ENCODE measurements around the gene TMTC2.

The TMTC2 gene

DNA sequence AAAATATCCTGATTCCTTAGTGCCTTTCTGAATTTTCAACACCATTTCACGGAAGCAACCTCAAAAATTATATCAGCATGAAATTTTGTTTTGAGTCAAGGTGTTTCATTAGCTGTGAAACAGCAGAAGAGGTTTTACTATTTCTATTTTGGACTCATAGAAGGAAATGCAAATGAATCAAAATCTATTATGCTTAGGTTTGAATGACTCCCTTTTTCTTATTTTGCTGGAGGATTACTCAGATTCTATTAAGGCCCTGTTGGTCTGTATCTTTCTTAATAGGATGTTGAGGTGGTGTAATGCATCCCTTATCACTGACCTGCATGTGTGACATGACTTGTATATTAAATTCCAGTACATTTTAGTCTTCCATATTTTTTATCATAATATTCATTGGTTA, 165.8 kb downstream of the TMTC2 start:
- no peak for DNase-seq

DNA sequence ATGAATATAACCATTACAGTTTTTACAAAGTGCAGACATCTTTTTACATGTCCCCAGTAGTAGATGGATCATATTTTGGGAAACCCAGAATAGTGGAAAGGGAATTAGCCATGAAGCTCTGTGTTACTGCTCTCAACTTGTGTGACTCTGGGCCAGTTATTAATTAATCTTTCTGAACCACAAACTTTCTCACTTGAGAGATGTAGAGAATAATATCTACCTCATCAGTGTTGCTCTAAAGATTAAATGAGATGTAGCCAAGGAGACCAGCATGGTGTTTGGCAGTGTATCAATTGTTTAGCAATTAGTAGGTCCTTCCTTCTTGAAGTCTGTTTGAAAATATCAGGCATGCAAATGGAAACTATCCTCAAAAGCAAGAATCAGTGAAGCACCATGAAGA, 169.2 kb downstream of the TMTC2 start:
- no peak for DNase-seq

DNA sequence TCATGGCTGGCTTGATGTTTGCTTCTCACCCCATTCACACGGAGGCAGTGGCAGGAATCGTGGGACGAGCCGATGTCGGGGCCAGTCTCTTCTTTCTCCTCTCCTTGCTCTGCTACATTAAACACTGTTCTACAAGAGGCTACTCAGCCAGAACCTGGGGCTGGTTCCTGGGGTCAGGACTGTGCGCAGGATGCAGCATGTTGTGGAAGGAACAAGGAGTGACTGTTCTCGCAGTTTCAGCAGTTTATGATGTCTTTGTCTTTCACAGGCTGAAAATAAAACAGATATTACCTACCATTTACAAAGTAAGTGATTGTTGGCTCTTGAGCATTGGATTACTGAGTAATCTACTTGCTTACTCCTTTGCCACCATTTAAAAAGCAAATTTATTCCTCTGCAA, 170.6 kb downstream of the TMTC2 start:
- no peak for DNase-seq

DNA sequence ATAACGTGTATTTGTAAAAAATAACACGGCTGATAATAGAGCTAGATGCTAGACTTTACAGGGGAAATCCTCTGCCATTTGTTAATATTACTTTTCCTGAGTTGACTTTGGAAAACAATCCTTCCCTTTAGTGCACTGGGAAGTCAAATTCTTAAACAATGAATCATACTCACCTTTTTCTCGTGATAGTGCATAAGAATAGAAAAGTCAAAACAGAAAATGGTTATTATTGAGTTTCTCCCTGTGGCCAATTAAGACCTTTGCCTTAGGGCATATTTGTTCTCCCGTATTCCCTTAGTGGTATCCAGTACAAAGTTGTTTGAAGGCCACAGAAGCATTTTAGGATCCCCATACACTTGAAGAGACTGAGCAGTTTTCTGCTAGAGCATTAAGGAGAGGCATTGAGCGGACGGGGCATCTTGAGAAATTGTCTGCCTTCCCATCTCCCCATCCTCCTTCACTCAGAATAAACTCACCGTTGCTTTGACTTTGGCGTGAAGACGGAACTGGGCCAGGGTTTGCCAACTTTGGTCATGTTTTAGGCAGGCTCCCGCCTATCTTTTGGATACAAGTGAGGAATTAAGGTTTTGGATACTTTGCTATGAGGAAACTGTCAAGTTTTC, 171.3 kb downstream of the TMTC2 start:
- DNase-seq = no peak

DNA sequence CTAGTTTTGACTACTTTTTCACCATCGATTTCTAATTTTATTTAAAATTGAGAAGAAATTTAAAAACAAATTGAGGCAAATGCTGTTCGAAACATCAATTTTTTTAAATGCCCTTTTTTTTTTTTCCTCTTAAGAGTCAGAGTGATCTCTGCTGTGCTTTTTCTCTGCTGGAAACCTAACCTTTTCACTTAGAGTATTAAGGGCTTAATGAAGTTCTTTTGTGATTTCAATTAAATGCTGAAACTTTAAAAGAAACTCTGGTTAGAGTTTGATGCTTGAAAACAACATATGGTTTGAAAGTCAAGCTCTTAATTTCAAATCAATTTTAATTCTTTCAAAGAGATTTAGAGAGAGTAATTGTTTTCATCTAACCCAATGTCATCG, 171.8 kb downstream of the TMTC2 start:
- DNase-seq = no peak

DNA sequence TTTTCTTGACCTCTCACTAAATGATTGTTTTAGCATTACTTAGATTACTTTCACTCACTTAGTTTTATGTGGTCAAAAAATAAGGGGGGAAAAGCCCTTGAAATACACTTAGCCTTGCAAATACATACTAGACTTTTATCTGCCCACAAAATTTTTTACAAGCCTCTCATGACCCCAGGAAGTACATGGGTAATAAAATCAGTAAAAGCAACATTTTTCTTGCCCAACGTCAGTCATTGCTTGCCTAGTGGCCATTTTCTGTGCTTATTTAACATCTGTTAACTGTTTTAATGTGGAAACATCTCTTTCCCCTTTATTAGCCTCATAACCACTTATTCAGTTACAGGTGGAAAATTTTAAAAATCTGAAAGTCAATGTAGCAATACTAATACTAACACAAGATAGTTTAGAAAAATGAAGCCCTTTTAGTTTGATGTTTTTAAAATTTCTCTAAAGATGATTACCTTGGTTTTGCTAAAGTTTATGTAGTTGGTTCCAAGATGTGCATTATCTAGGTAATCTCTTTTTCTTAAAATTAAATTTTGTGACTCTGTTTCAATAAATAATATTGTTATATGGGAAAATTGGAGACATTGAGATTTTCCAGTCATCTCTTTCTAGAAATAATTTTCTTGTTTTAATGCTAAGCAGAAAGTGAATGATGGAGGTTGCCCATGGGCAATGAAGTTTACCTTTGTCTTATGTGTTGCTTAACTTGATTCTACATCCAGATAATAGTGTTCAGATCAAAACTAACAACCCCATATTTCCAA, 175.5 kb downstream of the TMTC2 start:
- no peak for DNase-seq

DNA sequence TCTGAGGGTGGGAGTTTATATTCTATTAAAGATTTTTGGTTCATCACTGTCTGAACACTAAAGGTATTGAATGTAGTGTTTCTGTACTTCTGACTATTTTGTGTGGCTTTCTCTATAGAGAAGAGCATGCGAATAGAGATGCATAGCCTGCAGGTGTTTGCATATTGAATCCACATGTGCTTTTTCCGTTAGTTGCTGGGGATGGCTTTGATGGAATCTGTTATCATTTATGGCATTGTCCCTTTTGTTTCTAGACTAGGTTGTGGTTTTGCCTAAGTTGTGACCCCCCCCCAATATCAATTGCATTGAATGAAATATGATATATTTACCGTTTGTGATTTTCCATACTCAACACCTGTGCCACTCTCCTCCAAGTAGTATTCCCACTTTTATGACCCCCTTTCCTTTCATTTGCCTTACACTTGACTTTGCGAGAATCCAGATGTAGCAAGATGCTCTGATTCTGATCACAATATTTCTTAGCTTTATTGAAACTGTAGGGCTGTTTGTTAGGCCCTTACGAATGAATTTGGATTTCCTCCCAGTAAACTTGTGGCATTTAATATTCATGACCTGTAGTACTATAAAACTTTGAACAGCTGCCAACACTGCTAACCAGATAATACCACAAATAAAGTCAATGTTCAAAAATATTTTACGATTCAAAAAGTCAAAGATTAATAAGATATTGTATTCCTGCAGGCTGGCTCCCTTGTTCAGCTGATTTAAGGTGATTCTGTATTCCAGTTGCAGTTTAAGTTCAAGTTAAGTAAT, 176.4 kb downstream of the TMTC2 start:
- no peak for DNase-seq

DNA sequence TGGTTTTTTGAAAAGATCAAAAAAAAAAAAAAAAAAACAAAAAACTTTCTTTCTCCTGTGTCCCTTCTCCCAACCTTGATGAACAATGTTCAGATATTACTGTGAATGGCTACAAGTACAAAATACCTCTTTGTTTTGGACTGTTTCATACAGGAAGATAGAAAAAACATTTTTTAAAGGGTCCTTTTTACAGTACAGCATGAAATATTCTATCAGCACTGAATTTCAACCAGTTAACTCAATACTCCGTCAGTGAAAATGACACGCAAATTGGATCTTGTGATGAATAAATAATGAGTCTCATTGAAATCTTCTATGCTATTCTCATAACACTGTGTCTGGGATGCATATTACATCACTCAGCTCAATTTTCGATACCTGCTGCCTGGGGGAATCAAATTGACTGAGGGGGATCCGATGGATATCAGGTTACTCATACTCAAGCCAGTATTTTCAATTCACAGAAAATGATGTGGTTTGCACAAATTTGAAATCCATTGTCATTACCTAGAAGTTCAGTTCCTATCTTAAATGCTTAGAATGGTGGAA, 179.6 kb downstream of the TMTC2 start:
- no peak for DNase-seq

DNA sequence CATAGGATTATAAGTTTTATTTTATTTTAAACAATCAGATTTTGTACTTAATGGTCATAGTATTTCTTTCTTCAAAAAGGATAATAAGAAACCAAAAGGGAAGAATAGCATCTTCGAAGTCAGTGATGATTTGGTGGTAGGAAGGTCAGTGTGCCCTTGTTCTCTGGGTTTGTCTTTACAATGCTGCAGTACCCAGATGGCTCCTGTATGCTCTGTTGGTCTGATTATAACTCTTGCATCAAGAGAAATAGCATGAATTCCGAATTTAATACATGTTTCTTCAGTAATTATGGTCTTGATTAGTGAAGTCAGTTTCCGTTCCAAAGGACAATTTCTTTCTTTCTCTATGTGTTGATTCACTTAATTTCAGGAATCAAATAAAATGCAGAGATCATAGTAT, 180.2 kb downstream of the TMTC2 start:
- no peak for DNase-seq

DNA sequence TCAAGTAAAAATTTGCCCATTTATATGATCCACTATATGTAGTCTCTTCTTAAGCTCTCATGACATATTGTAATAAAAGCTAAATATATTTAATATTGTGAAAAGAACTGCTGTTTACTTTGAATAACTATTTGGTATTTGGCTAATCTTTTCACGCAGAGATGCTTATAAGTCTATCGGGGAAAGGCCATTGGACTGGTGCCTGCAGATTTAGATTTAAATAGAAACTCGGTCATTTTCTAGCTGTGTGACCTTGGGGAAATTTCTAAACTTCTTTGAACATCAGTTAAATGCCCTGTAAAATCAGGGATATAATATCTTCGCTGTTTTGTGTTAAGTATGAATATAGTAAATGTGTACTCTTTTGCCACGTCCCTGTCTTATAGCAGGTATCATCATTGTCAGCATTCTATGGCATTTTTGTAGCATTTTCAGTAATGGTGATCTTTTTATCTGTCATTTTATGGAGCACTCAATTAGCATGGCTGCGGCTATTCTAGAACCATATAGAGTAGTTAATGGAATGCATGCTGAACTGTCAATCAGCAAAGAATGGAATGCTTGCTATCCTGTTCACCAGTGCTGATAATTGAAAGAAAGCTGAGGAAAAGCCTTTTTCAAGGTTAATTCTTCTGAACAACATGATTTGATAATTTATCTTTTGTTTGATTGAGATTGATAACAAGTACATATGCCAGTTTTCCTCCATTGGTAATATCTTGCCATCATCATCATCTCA, 181.2 kb downstream of the TMTC2 start:
- no peak for DNase-seq

DNA sequence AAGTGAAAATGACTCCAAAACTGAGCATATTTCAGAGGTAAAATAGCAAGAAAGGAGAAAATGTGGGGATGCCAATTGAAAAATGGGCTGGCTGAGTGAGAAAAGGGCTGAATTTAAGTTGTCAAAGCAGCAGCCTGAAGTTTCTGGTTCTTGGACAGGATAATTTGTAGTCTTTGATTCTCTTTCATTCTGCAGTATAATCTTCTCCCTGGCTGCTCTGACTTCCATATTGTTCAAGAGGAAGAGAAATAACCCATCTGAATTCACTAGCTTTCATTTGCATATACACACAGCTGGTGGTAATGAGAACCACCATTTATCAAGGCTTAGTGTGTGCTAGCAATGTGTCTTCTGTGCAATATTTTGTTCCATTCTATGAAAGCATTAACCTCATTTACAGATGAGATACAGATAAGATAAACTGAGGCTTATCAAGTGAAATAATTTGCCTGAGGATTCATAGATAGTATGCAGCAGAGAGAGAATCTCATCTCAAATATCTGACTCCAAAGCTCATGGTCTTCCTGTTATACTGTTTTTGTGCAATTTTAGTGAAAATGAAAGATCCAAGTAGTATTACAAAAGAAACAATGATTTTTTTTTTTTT, 184.2 kb downstream of the TMTC2 start:
- no peak for DNase-seq

DNA sequence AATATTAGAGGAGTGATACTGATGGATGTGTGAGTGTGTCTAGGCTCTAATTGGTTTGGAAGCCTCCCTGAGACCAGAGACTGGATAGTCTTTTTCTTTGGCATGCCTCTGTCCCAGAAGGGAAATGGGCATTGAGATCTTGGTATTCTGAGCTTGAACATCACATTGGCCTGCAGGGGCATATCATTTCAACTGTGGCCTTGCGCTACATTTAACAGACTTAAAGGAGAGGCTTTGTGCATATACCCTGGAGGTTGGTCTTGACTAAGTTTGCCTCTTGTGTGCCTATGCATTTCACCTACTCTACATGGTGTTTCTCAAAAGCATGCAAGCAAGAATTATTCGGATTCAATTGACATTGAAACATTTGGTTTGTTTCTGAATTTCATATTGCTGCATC, 185.4 kb downstream of the TMTC2 start:
- DNase-seq = no peak

DNA sequence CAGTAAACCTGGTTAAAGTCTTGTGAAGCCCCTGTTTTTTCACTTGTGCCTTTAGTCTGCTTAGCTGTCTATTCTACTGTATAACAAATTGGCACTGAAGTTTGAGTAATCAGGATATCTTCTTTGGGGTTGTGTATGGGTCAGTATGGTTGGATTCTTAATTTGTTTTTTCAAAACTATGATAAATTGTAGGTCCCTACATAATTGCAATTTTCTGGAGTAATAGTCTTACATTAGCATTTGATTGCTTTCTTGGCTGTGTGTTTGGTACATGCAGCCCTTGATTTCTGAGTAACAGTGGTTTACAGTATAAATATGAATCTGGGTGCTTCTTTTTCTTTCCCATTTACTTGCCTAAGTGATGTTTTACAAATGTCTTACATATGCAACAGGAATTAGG, 186.6 kb downstream of the TMTC2 start:
- DNase-seq = no peak

DNA sequence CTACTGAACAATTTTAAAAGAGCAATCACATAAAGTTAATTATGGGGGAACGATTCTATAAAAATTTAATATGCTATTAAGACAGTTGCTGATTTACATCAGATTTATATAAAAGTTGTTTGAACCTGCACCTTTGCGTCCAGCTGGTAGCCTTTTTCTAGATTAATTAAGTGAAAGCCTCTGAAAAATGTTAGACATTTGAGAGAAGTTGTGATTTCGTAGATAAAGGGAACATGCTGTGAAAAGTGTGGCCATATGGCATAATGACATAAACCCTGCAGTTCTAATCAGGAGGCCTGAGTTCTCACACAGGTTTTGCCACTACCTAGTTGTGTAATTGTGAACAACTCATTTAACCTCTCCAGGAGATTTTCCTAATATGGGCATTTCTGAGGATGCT, 187.2 kb downstream of the TMTC2 start:
- DNase-seq = no peak

DNA sequence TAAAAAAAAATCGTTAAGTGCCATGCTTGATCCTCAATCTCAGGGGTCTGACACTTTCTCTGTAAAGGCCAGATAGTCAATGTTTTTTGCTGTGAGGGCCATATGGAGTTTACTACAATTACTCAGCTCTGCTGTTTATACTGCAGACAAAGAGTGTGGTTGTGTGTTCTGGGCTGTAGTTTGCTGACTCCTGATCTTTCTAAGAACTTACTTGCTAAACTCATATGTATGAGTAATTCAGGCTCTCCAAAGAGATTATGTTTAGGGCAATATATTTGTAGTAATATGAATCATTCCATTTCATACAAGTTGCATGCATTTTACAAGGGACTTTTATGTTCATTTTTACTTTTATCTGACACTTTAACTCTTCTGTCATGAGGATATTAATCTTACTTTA, 188.2 kb downstream of the TMTC2 start:
- no peak for DNase-seq

DNA sequence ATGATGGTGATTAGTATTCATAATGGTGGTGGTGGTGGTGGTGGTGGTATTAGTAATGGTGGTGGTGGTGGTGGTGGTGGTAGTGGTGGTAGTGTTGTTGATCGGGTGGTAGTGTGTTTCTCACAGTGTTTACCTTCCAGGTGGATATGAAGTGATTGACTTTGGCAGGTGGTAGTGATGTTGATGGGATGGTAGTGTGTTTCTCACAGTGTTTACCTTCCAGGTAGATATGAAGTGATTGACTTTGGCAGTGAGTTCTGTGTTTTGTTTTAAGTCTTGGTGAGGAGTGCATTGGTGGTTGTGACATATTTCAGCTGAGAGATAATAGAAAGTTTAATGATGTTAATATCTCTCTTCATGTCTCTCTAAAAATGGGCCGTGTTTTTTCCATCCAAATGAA, 189.4 kb downstream of the TMTC2 start:
- DNase-seq = no peak

DNA sequence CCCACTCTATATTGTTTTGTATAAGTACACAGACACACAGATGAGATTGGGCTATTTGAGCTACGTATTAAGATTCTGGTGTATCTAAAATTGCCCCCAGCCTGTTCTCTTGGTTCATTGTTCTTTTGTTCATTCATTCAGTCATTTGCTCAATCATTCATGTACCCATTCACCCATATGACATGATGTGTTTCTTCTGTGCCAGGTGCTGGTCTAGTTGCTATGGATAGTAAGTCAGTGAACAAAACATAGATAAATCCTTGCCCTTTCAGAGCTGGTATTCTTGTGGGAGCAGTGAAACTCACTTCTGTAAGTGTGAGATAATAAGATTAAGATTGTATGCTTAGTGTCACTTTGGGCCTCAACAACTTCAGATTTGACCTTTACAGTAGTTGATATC, 191.3 kb downstream of the TMTC2 start:
- DNase-seq = no peak

DNA sequence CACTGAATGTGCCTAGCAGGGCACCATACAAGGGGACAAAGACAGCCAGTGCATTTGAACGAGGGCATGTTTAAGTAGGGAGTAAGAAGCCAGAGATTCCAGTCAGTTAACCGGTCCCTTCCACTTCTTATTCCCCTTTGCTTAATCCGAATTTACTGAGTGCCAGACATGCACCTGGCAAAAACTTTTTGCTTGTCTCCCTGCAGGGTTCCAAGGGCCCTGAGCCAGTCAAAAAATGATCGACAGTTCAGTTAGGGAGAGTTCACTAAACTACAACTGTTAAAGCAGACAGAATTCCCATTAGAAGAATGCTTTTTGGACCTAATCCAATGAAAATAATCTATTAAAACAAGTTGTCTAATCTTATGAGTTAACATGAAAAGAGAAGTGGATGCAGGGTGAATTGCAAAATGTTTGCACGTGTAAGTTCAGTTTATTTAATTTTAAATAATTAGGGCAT, 193.8 kb downstream of the TMTC2 start:
- no peak for DNase-seq

DNA sequence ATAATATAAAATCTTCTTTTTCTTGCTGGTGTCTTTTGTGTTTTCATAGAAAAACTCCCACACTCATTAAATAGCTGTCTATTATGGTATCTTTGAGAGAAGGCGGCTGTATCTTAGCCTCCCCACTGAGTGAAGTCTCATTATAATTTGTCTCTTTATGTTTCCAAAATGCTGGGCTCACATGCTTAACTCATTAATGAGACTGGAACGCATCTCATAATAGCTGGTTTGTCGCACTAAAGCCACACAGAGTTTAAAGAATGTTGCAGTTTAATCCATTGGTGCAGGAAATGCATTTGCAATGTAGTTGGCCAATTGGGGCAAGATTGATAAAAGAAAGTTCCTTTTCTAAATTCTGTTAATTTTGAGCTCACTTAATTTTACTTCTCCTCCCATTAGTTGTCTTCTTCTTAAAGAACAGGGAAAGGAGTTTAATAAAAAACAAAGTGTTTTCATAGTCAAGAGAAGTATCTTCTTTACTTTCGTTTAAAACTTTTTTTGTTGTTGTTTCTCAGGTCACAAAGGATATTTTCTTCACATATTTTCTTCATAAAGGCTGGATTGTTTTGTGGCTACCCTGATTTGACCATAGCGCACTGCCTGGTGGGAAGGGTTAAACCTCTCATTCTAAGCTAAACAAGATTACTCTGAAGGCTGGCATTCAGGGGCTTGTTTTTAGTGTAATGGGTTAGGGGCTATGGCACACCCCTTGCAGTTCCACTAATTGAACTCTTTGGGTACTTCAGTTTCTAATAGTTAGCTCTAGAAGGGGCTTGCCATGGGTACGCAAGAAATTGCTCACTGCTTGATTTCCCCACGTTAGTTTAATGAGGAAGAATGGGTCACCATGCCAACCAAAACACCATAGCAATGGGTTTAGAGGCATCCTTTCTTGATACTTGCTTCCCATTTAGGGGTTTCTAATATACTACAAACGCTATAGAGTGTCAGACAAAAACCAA, 197.0 kb downstream of the TMTC2 start:
- no peak for DNase-seq

DNA sequence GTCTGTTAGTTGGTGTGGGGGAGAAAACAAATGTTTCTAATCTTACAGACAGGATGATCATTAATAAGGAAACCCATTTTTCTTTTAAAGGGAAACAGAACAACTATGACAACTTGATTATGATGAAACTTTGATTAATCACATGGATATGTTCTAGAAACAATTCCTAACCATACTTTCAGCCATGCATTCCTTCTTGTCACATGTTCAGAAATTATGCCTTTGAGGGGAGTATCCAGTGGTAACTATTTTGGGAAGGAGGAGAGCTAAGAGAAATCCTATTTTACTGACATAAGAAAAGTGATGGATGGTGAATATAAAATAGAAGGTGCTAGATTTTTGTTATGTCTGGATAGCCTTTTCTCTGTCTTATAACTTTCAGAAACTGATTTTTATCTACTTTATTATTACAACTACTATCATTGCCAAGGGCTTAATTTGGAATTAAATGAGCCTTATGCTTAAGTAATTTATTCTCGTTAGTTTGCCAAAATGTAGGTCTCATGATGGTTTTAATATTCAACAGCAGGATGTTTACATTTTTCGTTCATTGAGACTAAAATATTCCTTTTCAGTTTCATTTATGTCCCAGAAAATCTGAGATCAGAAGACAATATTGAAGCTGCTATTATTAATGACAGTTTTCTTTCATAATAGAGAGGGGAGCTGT, 200.1 kb downstream of the TMTC2 start:
- no peak for DNase-seq

DNA sequence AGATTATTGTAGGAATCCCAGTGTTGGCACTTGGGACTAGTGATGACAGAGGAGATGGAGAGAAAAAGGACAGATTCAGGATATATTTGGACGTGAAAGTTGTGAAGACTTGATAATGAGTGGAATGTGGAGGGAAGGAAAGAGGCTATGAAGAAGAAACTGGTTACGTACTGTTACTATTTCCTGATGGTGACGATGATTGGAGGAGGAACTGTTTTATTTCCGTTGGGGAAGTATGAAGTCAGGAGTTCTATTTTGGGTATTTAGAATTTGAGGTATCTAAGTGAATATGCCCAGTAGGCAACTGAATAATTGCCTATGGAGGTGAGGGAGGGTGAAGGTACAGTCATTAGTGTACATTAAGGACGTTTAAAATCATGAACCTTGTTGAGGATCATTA, 207.2 kb downstream of the TMTC2 start:
- no peak for DNase-seq

All from effector CD8-positive, alpha-beta T cell (primary cell).